GM12878 (cell line): ENCODE measurements around the gene POU4F2.

Experiments
- CBX5 ChIP-seq: sonication (generic); IDR thresholded peaks from 2 replicates; pipeline ENCODE4 v1.6.1; 2016; ENCODE audit warnings: low read depth, moderate library complexity, mild to moderate bottlenecking, inconsistent platforms
- EED ChIP-seq: sonication (generic); IDR thresholded peaks from 2 replicates; pipeline ENCODE4 v1.6.1; 2016; ENCODE audit warnings: antibody characterized with exemption, low read depth
- EP300 ChIP-seq, 2 experiments: fragments of 150-350 bp in 1 of 2; IDR thresholded peaks; 2 replicates each; pipeline ENCODE4 v1.6.1; 2011 to 2012; ENCODE audit warnings: low read depth in 2 of 2, low read length in 2 of 2, borderline replicate concordance in 1 of 2, improper control_type of control experiment in 1 of 2, inconsistent platforms in 1 of 2; ENCODE audit not compliant: control insufficient read depth in 1 of 2
- ETV6 ChIP-seq, 2 experiments: fragments of 450-650 bp in 1 of 2; IDR thresholded peaks in 1 of 2; conservative IDR thresholded peaks in 1 of 2; 2 replicates each; pipeline ENCODE4 v1.6.1; 2014; ENCODE audit warnings: antibody characterized with exemption in 1 of 2, borderline replicate concordance in 1 of 2, low read depth in 1 of 2, mild to moderate bottlenecking in 1 of 2, moderate library complexity in 1 of 2
- NFXL1 ChIP-seq: fragments of 450-650 bp; IDR thresholded peaks from 2 replicates; pipeline ENCODE4 v1.6.1; 2017; ENCODE audit warnings: antibody characterized with exemption, mild to moderate bottlenecking, borderline replicate concordance
- POLR2A ChIP-seq: IDR thresholded peaks from 2 replicates; pipeline ENCODE4 v1.6.1; 2011; ENCODE audit warnings: low read depth, mild to moderate bottlenecking, low read length
- RCOR1 ChIP-seq: conservative IDR thresholded peaks from 2 replicates; pipeline ENCODE4 v1.6.1; 2012; ENCODE audit warnings: low read depth, low read length, improper control_type of control experiment
- SMAD1 ChIP-seq: fragments of 450-650 bp; IDR thresholded peaks from 2 replicates; pipeline ENCODE4 v1.6.1; 2018; ENCODE audit warnings: mild to moderate bottlenecking, low read depth; ENCODE audit not compliant: partially characterized antibody
- TARDBP ChIP-seq: IDR thresholded peaks from 2 replicates; pipeline ENCODE4 v1.6.1; 2016; ENCODE audit warnings: borderline replicate concordance
- TCF12 ChIP-seq: IDR thresholded peaks from 2 replicates; pipeline ENCODE4 v1.6.1; 2011; ENCODE audit warnings: low read depth, mild to moderate bottlenecking, low read length
- TF ChIP-seq, protein P1 (sequence below), 3 experiments: IDR thresholded peaks in 2 of 3; conservative IDR thresholded peaks in 1 of 3; 2 replicates each; pipeline ENCODE4 v1.5.1; 2011; ENCODE audit warnings: low read depth in 3 of 3, low read length in 3 of 3, mild to moderate bottlenecking in 3 of 3, control low read depth in 2 of 3, moderate library complexity in 2 of 3, inconsistent platforms in 1 of 3, mixed read lengths in 1 of 3; ENCODE audit not compliant: control insufficient read depth in 2 of 3, insufficient read depth in 1 of 3; ENCODE audit errors: extremely low read depth in 1 of 3

- TF ChIP-seq RCOR1: no peak
- TF ChIP-seq POLR2A: no peak
- TF ChIP-seq CBX5: no peak
- TF ChIP-seq, protein P1, sequence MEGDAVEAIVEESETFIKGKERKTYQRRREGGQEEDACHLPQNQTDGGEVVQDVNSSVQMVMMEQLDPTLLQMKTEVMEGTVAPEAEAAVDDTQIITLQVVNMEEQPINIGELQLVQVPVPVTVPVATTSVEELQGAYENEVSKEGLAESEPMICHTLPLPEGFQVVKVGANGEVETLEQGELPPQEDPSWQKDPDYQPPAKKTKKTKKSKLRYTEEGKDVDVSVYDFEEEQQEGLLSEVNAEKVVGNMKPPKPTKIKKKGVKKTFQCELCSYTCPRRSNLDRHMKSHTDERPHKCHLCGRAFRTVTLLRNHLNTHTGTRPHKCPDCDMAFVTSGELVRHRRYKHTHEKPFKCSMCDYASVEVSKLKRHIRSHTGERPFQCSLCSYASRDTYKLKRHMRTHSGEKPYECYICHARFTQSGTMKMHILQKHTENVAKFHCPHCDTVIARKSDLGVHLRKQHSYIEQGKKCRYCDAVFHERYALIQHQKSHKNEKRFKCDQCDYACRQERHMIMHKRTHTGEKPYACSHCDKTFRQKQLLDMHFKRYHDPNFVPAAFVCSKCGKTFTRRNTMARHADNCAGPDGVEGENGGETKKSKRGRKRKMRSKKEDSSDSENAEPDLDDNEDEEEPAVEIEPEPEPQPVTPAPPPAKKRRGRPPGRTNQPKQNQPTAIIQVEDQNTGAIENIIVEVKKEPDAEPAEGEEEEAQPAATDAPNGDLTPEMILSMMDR (IDR thresholded peaks at IDR 0.05 in 2 of 3, conservative IDR thresholded peaks at IDR 0.05 in 1 of 3; ENCODE audit: control insufficient read depth in 2 of 3, extremely low read depth in 1 of 3, insufficient read depth in 1 of 3, low read depth in 3 of 3, low read length in 3 of 3): no peak
- TF ChIP-seq ETV6 (conservative IDR thresholded peaks at IDR 0.05 in 1 of 2, IDR thresholded peaks at IDR 0.05 in 1 of 2; ENCODE audit: borderline replicate concordance in 1 of 2, low read depth in 1 of 2): no peak
- TF ChIP-seq SMAD1: no peak
- no peak for TF ChIP-seq EP300 (IDR thresholded peaks at IDR 0.05; ENCODE audit: borderline replicate concordance in 1 of 2, control insufficient read depth in 1 of 2, low read depth in 2 of 2, low read length in 2 of 2)
- no peak for TF ChIP-seq TARDBP
- TF ChIP-seq TCF12: no peak
- no peak for TF ChIP-seq EED
- TF ChIP-seq NFXL1: no peak
Observed at GRCh38 chr4:146632770-146633470, 5.8 kb upstream of the POU4F2 start.
